Right lobe of liver (tissue), 4 donors: Measurements from ENCODE around the gene CAB39L.

Experiments
- CTCF ChIP-seq, 4 donors: fragments of 200-600 bp in 3 of 4; fragments of 450-650 bp in 1 of 4; IDR thresholded peaks; one replicate each; pipeline versions ENCODE4 v1.5.1 to v1.8.0; 2016 to 2022; ENCODE audit warnings: antibody characterized with exemption in 4 of 4, mild to moderate bottlenecking in 2 of 4
- POLR2A ChIP-seq: fragments of 450-650 bp; IDR thresholded peaks from one replicate; pipeline ENCODE4 v1.6.1; 2017; ENCODE audit warnings: antibody characterized with exemption, mild to moderate bottlenecking
- donor health status: DM: no; HTN: no; CAD: no.
- donor health status: DM: no; HTN: no; CAD: no.
- donor health status: DM: no; HTN: yes; CAD: no.

- TF ChIP-seq CTCF (IDR thresholded peaks at IDR 0.05) = no peak
- no peak for TF ChIP-seq POLR2A
Observed at GRCh38 chr13:49407936-49408335, 35.9 kb downstream of the CAB39L start.
